PC-9 (cell line): ENCODE measurements around the gene GDE1. TPM values are rescaled to one million over a fixed set of nuclear protein-coding genes. Genes with fewer than 3 reads are reported as not detected.

Experiments used
- BruUV-seq: library from RNA; stranded (reverse); fragments of 400-500 nt; replicated peaks from 2 replicates; lab custom pipeline; 2021; lab: Mats Ljungman, UMichigan
- CTCF ChIA-PET: fragments of 300-600 bp; sonication (Branson Sonifier 250); formaldehyde crosslinking; loops from one replicate; lab custom pipeline; 2022; ENCODE audit warnings: antibody characterized with exemption; lab: Charles Lee
- POLR2A ChIA-PET: fragments of 300-600 bp; sonication (Branson Sonifier 250); formaldehyde crosslinking; loops from one replicate; lab custom pipeline; 2022; ENCODE audit warnings: antibody characterized with exemption; ENCODE audit not compliant: unreplicated experiment; lab: Charles Lee
- DNase-seq, 2 experiments: peaks; one replicate each; pipeline versions ENCODE4 v3.0.0 to v3.0.0-alpha.2; 2015 to 2022; ENCODE audit warnings: mixed read lengths in 1 of 2
- H2AFZ ChIP-seq: fragments of 200-600 bp; sonication (generic); 2 replicates; pipeline ENCODE4 v1.8.1; 2017; ENCODE audit warnings: antibody characterized with exemption
- H3F3A ChIP-seq: fragments of 200-600 bp; sonication (generic); 2 replicates; pipeline ENCODE4 v1.8.1; 2017; ENCODE audit warnings: antibody characterized with exemption, mild to moderate bottlenecking, low read depth; ENCODE audit not compliant: insufficient read depth
- H3K27ac ChIP-seq: fragments of 200-600 bp; sonication (generic); 2 replicates; pipeline ENCODE4 v1.6.1; 2016; ENCODE audit warnings: mixed run types
- H3K27me3 ChIP-seq: fragments of 200-600 bp; sonication (generic); 2 replicates; pipeline ENCODE4 v1.6.1; 2016; ENCODE audit warnings: low read depth, mixed run types; ENCODE audit not compliant: insufficient read depth
- H3K36me3 ChIP-seq: fragments of 200-600 bp; sonication (generic); 2 replicates; pipeline ENCODE4 v1.6.1; 2016; ENCODE audit warnings: low read depth, mixed run types
- H3K4me1 ChIP-seq: fragments of 200-600 bp; sonication (generic); replicated peaks from 2 replicates; pipeline ENCODE4 v1.6.1; 2016; ENCODE audit warnings: mixed run types; ENCODE audit not compliant: insufficient read depth
- H3K4me2 ChIP-seq: fragments of 200-600 bp; sonication (generic); 2 replicates; pipeline ENCODE4 v1.6.1; 2017; ENCODE audit warnings: mixed run types
- H3K4me3 ChIP-seq: fragments of 200-600 bp; sonication (generic); 2 replicates; pipeline ENCODE4 v1.6.1; 2016; ENCODE audit warnings: mixed run types
- H3K79me2 ChIP-seq: fragments of 200-600 bp; sonication (generic); 2 replicates; pipeline ENCODE4 v1.6.1; 2017; ENCODE audit warnings: low read depth, mixed run types
- H3K9me2 ChIP-seq: fragments of 200-600 bp; sonication (generic); 2 replicates; pipeline ENCODE4 v1.8.1; 2017; ENCODE audit warnings: mild to moderate bottlenecking; ENCODE audit not compliant: insufficient read depth
- H3K9me3 ChIP-seq: fragments of 200-600 bp; sonication (generic); 2 replicates; pipeline ENCODE4 v1.8.1; 2016; ENCODE audit warnings: low read depth; ENCODE audit not compliant: insufficient read depth
- H4K20me1 ChIP-seq: fragments of 200-600 bp; sonication (generic); 2 replicates; pipeline ENCODE4 v1.8.1; 2017; ENCODE audit not compliant: insufficient read depth
- EZH2 ChIP-seq: fragments of 200-600 bp; sonication (generic); IDR thresholded peaks from 2 replicates; pipeline ENCODE4 v1.8.0; 2017; ENCODE audit warnings: antibody characterized with exemption, low read depth
- intact Hi-C: fragments of 100-400 bp; cut with micrococcal nuclease; formaldehyde crosslinking; loops from one replicate; pipeline ENCODE4 v1.10.0; 2022; ENCODE audit not compliant: unreplicated experiment
- total RNA-seq: library from RNA; stranded (reverse); gene quantifications from 2 replicates; pipeline ENCODE4 v1.2.3, GENCODE V29; 2021
- TF ChIP-seq, protein P1 (sequence below): fragments of 200-600 bp; sonication (generic); conservative IDR thresholded peaks from 2 replicates; pipeline ENCODE4 v1.6.1; 2017; ENCODE audit warnings: mixed run types, antibody characterized with exemption, mild to moderate bottlenecking, moderate library complexity

GDE1 gene
- total RNA-seq, 1 experiment from 2014 or later, result 154 TPM

- Histone ChIP-seq H3K4me1 (no peaks in the 10 kb centered on the region), H3K27me3 (no peaks in the 10 kb centered on the region), H3K9me2 (no peaks in the 10 kb centered on the region), H3K27ac (no peak overlapping the region), H3K79me2 (no peaks in the 10 kb centered on the region), H3K4me3 (no peak overlapping the region), H3K36me3 (no peaks in the 10 kb centered on the region), H3K9me3 (peaks cover 6% of the 10 kb centered on the region; the same call in 1 of the 2 replicates), H3F3A (no peaks in the 10 kb centered on the region), H4K20me1 (no peaks in the 10 kb centered on the region), H2AFZ (no peak overlapping the region), H3K4me2 (no peak overlapping the region)
- no peak for DNase-seq
- POLR2A ChIA-PET, result no interaction called here
- CTCF ChIA-PET, result interaction anchor here (0.6 kb wide), 1 partner anchor 342 kb away, joined by 4 read pairs; no protein-coding TSS in a partner anchor
- no peak for TF ChIP-seq EZH2
- TF ChIP-seq, protein P1, sequence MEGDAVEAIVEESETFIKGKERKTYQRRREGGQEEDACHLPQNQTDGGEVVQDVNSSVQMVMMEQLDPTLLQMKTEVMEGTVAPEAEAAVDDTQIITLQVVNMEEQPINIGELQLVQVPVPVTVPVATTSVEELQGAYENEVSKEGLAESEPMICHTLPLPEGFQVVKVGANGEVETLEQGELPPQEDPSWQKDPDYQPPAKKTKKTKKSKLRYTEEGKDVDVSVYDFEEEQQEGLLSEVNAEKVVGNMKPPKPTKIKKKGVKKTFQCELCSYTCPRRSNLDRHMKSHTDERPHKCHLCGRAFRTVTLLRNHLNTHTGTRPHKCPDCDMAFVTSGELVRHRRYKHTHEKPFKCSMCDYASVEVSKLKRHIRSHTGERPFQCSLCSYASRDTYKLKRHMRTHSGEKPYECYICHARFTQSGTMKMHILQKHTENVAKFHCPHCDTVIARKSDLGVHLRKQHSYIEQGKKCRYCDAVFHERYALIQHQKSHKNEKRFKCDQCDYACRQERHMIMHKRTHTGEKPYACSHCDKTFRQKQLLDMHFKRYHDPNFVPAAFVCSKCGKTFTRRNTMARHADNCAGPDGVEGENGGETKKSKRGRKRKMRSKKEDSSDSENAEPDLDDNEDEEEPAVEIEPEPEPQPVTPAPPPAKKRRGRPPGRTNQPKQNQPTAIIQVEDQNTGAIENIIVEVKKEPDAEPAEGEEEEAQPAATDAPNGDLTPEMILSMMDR, result no peak
- intact Hi-C loops, result no loop called here
- BruUV-seq, result no TSS peak
Measured at GRCh38 chr16:19563377-19563776, 41.5 kb upstream of the GDE1 start.

DNA sequence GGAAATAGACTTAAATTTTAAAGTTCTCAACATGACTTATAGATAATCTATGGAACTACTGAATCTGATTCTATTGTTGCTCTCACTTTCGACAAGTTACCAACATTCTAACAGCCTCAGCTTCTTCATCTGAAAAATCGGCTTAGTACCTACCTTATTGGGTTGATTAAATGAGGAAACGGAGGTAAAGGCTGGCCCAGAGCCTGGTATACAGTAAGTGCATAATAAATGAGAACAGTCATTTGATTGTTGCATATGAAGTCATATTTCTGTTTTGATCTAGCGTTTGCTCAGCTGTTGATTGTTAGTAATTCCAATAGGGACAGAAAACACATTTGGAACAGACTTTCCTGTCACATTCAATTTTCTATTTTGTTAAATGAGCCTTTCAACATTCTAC is 38.2 kb upstream of the GDE1 start:
- CTCF ChIA-PET, result interaction anchor here (0.6 to 0.7 kb wide), 2 partner anchors 24 to 310 kb away, joined by 3 read pairs; no protein-coding TSS in a partner anchor

DNA sequence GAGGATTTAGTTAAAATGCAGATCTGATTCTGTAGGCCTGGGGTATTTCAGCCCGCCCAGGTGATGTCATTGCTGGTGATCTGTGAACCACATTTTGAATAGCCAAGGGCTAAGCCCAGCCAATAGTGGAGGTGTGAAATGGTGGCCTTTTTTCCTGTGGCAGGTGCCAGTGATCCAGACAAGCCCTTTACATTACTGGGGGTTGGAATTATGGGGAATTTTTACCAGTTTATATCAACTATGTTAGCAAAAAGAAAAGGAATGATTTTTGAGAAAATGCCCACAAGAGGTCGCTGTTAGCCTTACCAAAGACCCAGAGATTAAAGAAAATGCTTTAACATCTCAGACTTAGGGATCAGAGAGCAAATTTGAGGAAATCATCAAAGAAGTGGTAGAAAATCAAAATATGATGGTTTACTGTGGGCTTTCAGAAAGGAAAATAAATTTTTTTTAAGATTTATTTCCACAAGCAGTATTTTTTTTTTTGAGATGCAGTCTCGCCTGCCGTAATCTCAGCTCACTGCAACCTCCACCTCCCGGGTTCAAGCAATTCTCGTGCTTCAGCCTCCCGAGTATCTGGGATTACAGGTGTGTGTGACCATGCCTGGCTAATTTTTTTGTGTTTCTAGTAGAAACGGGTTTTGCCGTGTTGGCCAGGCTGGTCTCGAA is 37.5 kb upstream of the GDE1 start:
- BruUV-seq, result no TSS peak
- Histone ChIP-seq H3K79me2 (no peaks in the 10 kb centered on the region), H4K20me1 (no peaks in the 10 kb centered on the region), H3K9me2 (no peaks in the 10 kb centered on the region), H3K27ac (no peak overlapping the region), H3K9me3 (peaks cover 6% of the 10 kb centered on the region; the same call in 1 of the 2 replicates), H3K4me3 (no peak overlapping the region), H3K4me1 (no peaks in the 10 kb centered on the region; the same call in 1 of the 2 replicates), H3K27me3 (no peaks in the 10 kb centered on the region), H3K4me2 (no peak overlapping the region), H3K36me3 (no peaks in the 10 kb centered on the region), H2AFZ (no peak overlapping the region), H3F3A (peaks cover 7% of the 10 kb centered on the region; the same call in 1 of the 2 replicates)
- intact Hi-C loops, result loop anchor here (1.0 to 5.0 kb wide), 5 partner anchors 41 to 825 kb away; no protein-coding TSS in a partner anchor
- peak in 1 of 2 experiments; percentile 9 for DNase-seq
- ChIA-PET CTCF (interaction anchor here (0.6 to 0.7 kb wide), 3 partner anchors 24 to 483 kb away, joined by 3 to 8 read pairs (median 3); no protein-coding TSS in a partner anchor), POLR2A (no interaction called here)
- TF ChIP-seq, protein P1, result peak; percentile 83
- no peak for TF ChIP-seq EZH2

More for the DNA sequence above, 38.2 kb upstream of the GDE1 start:
- no peak for DNase-seq
- TF ChIP-seq, protein P1, result no peak
- no peak for TF ChIP-seq EZH2
- no peaks in the 10 kb centered on the region for H3K79me2 ChIP-seq
- H2AFZ ChIP-seq, result no peak overlapping the region
- H3K27ac ChIP-seq, result no peak overlapping the region
- H3K9me2 ChIP-seq, result no peaks in the 10 kb centered on the region
- H3K4me1 ChIP-seq, result no peaks in the 10 kb centered on the region; the same call in 1 of the 2 replicates
- peaks cover 7% of the 10 kb centered on the region; the same call in 1 of the 2 replicates for H3F3A ChIP-seq
- H3K4me3 ChIP-seq, result no peak overlapping the region
- no TSS peak for BruUV-seq
- POLR2A ChIA-PET, result no interaction called here
- H3K4me2 ChIP-seq, result no peak overlapping the region
- no peaks in the 10 kb centered on the region for H3K27me3 ChIP-seq
- H3K36me3 ChIP-seq, result no peaks in the 10 kb centered on the region
- H3K9me3 ChIP-seq, result peaks cover 6% of the 10 kb centered on the region; the same call in 1 of the 2 replicates
- H4K20me1 ChIP-seq, result no peaks in the 10 kb centered on the region
- intact Hi-C loops, result no loop called here
